ENCODE measurements around the gene XPO5.
"Not testable (repeated sequence)": the region's sequence is repeated elsewhere in the genome, so short reads cannot be mapped to it uniquely, and the experiment has no call there.

The XPO5 gene

GRCh38 chr6:43584892-43585570 lies 9.2 kb upstream of the XPO5 start:
- in situ Hi-C loops (cut with MboI; ENCODE audit: low sequenced_read_pairs) = no loop called here

GRCh38 chr6:43582911-43583310 lies 7.1 kb upstream of the XPO5 start:
- in situ Hi-C loops (cut with MboI; ENCODE audit: low sequenced_read_pairs) = no loop called here

GRCh38 chr6:43579171-43579570 lies 3.3 kb upstream of the XPO5 start:
- in situ Hi-C loops (cut with MboI; ENCODE audit: low sequenced_read_pairs) = no loop called here

GRCh38 chr6:43578748-43579147 lies 2.9 kb upstream of the XPO5 start:
- in situ Hi-C loops (cut with MboI; ENCODE audit: low sequenced_read_pairs) = no loop called here

- in situ Hi-C loops (cut with MboI; ENCODE audit: low sequenced_read_pairs) = no loop called here
These were observed 600 bp downstream of the XPO5 start for GRCh38 chr6:43575105-43575771.

GRCh38 chr6:43572015-43572414 lies 3.8 kb downstream of the XPO5 start:
- in situ Hi-C loops (cut with MboI; ENCODE audit: low sequenced_read_pairs) = no loop called here

GRCh38 chr6:43570876-43571441 lies 4.9 kb downstream of the XPO5 start:
- in situ Hi-C loops (cut with MboI; ENCODE audit: low sequenced_read_pairs) = no loop called here

- in situ Hi-C loops (cut with MboI; ENCODE audit: low sequenced_read_pairs) = no loop called here
These were observed 16.5 kb downstream of the XPO5 start for GRCh38 chr6:43559328-43559727.

- in situ Hi-C loops (cut with MboI; ENCODE audit: low sequenced_read_pairs) = not testable (repeated sequence)
These were observed 18.2 kb downstream of the XPO5 start for GRCh38 chr6:43557620-43558019.

GRCh38 chr6:43547222-43547621 lies 28.6 kb downstream of the XPO5 start:
- in situ Hi-C loops (cut with MboI; ENCODE audit: low sequenced_read_pairs) = no loop called here

GRCh38 chr6:43544461-43544860 lies 31.4 kb downstream of the XPO5 start:
- in situ Hi-C loops (cut with MboI; ENCODE audit: low sequenced_read_pairs) = no loop called here

GRCh38 chr6:43541774-43542471 lies 33.9 kb downstream of the XPO5 start:
- in situ Hi-C loops (cut with MboI; ENCODE audit: low sequenced_read_pairs) = no loop called here

GRCh38 chr6:43540507-43540906 lies 35.3 kb downstream of the XPO5 start:
- in situ Hi-C loops (cut with MboI; ENCODE audit: low sequenced_read_pairs) = no loop called here

GRCh38 chr6:43539409-43539808 lies 36.4 kb downstream of the XPO5 start:
- in situ Hi-C loops (cut with MboI; ENCODE audit: low sequenced_read_pairs) = not testable (repeated sequence)

GRCh38 chr6:43538986-43539385 lies 36.9 kb downstream of the XPO5 start:
- in situ Hi-C loops (cut with MboI; ENCODE audit: low sequenced_read_pairs) = not testable (repeated sequence)

- in situ Hi-C loops (cut with MboI; ENCODE audit: low sequenced_read_pairs) = no loop called here
These were observed 43.6 kb downstream of the XPO5 start for GRCh38 chr6:43532201-43532600.

- in situ Hi-C loops (cut with MboI; ENCODE audit: low sequenced_read_pairs) = no loop called here
These were observed 51.3 kb downstream of the XPO5 start for GRCh38 chr6:43524483-43524961.

GRCh38 chr6:43523284-43523683 lies 52.6 kb downstream of the XPO5 start:
- in situ Hi-C loops (cut with MboI; ENCODE audit: low sequenced_read_pairs) = no loop called here

GRCh38 chr6:43522547-43523261 lies 53.1 kb downstream of the XPO5 start:
- in situ Hi-C loops (cut with MboI; ENCODE audit: low sequenced_read_pairs) = no loop called here

- in situ Hi-C loops (cut with MboI; ENCODE audit: low sequenced_read_pairs) = no loop called here
These were observed 54.0 kb downstream of the XPO5 start for GRCh38 chr6:43521836-43522235.

GRCh38 chr6:43520097-43520496 lies 55.7 kb downstream of the XPO5 start:
- in situ Hi-C loops (cut with MboI; ENCODE audit: low sequenced_read_pairs) = no loop called here
